ENCODE data around the gene PEX11G.

The PEX11G gene

DNA sequence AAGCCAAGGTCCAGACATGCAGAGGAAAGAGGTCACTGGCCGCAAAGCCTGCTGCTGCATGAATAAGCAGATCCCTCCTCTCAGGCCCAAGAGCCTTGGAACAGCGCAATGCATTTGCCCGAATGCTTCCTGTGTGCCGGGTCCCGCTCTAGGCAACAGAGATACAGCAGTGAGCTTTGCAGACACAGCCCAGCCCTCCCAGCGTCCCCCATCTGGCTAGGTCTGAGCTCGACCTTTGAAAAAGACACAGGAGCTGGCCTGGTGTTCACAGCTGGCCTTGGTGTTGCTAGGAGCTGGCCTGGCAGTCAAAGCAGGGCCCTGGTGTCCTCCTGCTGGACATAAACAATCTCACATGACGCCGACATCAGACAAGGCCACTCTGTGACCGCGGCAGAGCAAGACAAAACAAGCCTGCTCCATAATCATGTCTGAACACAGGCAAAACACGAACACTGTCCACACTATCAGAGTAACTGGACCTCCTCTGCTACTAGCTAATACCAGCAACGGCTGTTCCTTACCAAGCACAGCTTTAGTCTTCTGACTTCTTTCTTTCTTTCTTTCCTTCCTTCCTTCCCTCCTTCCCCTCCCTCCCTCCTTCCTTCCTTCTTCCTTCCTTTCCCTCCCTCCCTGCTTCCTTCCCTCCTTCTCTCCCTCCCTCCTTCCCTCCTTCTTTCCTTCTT lies 5.7 kb upstream of the PEX11G start:
- DNase-seq (ENCODE audit: low read depth) = no peak

DNA sequence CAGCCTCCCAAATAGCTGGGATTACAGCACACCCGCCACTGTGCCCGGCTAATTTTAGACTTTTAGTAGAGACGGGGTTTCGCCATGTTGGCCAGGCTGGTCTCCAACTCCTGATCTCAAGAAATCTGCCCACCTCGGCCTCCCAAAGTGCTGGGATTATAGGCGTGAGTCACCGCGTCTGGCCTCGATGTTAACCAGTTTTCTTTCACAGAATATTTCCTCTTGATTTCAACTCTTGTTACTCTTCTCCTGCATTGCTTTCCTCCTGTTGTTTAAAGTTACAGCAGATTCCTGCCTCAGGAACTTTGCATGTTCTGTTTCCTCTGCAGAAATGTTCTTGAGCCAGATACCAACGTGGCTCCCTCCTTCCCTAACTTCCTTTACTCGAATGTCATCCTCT lies 3.7 kb upstream of the PEX11G start:
- DNase-seq (ENCODE audit: low read depth) = no peak

DNA sequence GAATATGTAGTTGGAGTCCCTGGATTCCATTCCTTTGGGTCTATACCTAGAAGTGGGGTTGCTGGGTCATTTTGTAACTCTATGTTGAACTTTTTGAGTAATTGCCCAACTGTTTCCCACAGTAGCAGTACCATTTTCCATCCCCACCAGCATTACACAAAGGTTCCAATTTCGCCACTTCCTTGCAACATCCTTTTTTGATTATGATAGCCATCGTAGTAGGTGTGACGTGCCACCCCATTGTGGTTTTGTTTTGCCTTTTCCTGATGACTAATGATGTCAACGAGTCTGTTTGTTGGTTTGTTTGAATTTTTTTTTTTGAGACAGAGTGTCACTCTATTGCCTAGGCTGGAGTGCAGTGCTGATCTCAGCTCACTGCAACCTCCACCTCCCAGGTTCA lies 3.3 kb upstream of the PEX11G start:
- no peak for DNase-seq (ENCODE audit: low read depth)

DNA sequence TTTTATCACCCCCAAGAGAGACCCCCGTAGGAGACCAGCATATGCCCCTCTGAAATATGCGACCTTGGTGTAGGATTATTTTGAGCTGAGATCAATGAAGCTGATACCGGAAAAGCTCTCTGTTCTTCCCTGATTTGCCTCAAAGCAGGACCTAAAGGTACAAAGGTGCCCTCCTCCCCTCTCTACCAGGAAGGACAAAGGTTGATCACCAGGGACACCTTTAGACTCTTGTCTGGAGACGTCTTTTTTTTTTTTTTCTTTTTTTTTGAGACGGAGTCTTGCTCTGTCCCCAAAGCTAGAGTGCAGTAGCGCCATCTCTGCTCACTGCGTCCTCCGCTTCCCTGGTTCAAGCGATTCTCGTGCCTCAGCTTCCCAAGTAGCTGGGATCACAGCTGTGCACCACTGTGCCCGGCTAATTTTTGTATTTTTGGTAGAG lies 792 bp upstream of the PEX11G start:
- DNase-seq (ENCODE audit: low read depth) = no peak

DNA sequence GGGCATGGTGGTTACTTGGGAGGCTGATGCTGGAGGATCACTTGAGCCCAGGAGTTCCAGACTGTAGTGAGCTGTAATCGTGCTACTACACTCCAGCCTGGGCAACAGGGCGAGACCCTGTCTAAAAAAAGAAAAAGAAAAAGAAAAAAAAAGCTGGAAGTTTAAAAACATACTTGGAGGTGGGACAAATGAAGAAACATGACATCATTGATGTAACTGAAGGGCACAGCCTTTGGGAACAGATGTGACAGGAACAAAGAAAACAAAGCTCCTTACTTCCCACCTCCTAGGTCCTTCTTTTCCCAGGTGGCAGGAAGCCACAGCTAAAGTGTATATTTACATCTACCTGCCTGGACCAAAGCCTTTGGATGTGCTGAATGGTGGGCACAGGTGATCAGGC lies 1.9 kb downstream of the PEX11G start:
- DNase-seq (ENCODE audit: low read depth) = no peak

DNA sequence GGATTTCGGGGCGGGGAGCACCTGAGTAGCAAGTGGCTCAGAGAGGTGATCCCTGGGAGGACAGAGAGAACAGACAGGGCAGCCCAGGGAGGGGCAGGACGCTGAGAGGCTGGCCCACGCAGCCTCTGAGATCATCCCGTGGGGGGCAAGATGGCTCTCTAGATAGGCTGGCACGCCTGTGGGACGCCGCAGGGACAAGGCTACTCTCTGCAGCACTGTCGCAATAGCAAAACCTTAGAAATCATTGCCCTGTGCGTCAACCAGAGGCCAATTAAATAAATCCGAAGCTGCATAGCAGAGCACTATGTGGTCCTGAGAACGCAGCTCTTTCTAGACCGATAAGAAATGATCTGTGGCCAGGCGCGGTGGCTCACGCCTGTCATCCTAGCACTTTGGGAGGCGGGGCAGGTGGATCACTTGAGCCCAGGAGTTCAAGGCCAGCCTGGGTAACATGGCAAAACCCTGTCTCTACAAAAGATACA lies 5.1 kb downstream of the PEX11G start:
- no peak for DNase-seq (ENCODE audit: low read depth)

DNA sequence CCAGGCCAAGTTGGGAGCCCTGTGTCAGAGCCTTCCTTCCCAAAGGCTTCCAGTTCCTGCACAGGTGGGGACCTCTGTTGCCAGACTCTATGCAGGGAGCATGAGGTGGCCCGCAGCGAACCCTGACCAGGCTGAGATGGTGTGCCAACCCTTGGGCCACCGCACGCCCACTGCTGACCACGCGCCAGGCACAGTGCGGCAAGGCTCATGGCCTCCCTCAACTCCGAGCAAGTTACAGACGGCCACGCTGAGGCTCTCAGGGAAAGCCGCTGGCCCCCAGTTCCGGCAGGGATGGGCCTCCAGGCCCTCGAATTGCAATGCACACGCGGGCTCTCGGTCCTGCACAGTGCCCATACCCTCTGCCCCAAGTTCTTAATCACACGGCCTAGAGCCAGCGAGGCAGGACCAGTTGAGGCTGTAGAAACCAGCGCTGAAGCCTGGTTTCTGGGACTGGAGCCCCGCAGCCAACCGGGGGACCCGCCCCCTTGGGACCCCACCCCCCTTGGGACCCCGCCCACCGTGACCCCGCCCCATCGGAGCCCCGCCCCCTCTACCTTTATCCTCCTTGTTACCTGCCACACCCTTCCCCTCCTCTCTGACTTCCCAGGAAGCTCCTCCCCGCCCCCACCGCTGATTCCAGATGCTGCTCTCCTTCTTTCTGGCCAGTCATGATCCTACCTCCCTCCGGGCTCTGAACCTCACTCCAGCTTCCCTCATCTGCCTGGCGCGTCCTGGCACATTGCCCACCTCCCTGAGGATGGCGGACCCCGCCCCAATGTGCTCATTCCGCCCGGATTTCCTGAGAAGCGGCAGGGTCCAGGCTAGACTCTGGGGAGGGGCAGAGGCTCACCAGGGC lies 6.0 kb downstream of the PEX11G start:
- DNase-seq (ENCODE audit: low read depth) = no peak

DNA sequence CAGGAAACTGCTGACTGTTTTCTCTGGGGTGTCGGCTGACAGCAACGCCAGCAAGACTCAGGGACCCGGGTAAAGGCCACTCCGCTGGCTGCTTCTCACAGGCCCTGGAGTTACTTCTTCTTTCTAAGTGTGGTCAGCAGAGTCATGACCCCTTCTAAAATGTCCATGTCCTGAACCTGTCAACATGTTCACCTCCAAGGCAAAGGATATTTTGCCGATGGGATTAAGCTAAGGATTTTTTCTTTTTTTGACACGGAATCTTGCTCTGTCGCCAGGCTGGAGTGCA lies 7.9 kb downstream of the PEX11G start:
- DNase-seq (ENCODE audit: low read depth) = no peak

DNA sequence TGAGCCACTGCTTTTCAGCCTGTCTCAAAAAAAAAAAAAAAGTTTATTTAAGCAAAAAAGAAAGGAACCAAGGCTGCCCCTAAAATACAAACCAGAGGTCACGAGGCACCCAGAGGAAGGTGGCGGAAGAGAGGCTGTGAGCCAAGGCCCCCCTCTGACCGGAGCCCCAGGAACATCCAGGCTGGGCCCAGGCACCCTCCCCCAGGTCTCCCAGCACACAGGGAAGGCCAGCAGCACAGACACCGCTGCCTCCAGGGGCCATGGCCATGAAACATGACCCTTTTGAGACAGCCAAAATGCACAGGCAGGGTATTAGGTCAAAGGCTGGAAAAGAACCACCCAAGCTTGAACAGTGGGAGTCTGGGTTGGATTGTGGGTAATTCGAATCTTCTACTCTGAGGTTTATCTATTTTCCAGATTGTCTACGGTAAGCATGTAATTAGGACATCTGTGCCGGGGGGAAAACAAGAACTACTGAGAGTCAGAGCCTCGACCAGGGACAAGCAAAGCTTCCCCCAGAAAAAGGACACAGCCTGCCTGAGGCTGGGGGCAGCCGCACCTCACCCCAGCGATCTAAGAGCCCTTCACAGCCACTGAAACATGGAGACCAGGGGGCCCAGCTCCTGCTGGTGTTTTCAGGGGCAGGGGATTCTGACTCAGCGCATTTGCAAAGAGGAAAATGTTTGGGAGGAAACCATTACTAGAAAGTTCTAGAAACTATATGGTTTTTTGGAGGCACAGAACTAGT lies 8.4 kb downstream of the PEX11G start:
- no peak for DNase-seq (ENCODE audit: low read depth)

DNA sequence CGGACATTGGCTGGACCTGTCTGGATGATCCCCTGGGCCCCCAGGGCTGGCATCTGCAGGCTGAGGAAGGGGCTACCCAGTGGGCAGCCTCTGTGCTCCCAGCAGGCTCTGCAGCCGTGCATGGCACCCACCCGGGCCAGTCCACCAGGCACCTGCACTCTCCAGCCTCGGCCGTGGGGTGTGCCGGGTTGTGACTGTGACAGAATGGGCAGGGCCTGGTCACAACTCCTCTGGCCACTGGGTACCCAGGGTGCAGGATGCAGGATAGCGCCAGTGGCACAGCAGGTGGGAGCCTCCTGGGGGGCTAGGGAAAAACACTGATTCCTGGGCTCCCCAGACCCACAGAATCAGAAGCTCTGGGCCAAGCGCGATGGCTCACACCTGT lies 10.0 kb downstream of the PEX11G start:
- DNase-seq (ENCODE audit: low read depth) = no peak

DNA sequence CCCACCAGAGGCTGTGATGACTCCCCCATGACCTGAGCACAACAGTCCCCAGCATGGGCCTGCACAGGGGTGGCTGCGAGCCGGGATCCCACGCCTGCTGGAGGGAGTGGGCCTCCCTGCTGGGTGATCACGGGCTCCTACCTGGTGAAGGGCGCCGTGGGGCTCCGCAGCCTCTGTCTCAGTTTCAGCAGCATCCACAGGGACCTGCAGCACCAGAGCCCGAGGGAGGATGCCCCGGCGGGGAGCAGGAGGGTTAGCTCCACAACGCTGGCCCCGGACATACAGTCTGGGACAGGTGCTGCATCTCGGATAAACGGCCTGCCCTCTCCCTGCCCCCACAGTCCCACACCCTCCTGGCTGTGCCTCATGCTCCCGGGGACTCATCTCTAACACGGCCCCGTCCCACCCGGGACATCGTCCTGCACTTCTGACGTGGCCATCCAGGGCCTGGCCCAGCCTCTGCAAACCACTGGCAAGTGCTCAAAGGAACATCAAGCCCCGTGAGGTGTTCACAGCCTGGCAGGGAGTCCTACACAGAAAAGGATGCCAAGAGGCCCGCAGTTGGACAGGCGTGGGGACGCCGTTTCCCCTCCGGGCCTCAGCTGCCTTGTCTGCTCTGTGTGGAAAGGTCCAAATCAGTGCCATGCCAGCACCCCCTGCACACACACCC lies 10.5 kb downstream of the PEX11G start:
- DNase-seq (ENCODE audit: low read depth) = no peak

DNA sequence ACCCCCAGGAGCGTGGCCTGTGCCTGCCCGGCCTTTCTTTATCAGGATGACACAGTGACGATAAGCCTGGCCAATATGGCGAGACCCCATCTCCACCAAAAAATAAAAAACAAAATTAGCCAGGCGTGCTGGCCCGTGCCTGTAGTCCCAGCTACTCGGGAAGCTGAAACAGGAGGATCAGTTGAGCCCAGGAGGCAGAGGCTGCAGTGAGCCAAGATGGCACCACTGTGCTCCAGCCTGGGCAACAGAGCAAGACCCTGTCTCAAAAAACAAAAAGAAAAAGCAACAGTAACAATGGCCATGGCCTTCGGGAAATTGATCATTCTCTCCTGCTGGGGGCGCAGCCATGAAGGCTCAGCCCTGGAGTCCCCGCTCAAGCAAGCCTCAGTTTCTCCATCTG lies 11.1 kb downstream of the PEX11G start:
- no peak for DNase-seq (ENCODE audit: low read depth)

DNA sequence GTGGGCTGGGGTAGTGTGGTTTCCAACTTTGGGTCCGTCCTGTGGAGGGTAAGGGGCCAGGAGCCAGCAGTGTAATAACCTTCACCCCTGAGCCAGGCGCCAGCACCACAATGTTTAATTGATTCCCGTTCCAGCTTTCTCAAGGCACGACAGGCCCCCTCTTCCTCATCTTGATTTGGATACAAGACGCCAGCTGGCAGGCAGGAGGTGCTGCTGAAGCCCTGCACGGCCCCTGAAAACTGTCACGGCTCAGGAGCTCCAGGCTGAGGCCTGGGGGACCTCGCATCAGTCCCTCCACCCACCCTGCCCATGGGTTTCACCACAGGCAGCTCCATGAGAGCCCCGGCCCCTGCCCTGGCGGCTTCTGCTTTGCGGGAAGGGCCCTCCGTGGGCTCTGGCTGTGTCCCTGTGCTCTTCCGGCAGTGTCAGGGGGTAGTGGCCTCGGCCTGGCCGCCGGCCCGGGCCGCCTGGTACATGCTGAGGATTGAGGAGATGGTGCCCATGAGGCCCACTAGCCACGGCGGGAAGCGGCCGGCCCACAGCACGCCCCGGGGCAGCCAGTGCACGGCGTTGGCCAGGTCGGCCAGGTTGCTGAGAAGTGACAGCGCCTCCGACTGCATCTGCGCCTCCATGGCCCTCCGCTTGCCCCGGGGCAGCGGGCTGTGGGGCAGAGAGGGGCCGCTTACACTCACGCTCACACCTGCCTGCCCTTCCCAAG lies 11.9 kb downstream of the PEX11G start:
- DNase-seq (ENCODE audit: low read depth) = no peak

DNA sequence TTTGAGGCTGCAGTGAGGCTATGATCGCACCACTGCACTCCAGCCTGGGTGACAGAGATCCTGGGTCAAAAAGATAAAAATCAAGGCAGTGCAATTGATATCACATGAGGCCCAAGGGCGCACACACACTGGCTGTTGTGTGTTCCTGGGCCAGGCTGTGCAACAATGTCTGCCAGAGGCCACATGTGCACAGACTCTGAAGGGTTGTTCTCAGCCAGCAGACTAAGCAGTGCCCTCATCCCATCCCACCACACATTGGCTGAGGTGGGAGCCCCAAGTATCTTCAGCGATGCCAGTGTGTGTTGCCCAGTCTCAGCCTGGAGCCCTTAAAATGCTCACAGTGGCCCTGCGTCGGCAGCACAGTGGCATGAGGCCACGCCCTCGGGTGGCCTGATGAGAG lies 12.6 kb downstream of the PEX11G start:
- DNase-seq (ENCODE audit: low read depth) = no peak

DNA sequence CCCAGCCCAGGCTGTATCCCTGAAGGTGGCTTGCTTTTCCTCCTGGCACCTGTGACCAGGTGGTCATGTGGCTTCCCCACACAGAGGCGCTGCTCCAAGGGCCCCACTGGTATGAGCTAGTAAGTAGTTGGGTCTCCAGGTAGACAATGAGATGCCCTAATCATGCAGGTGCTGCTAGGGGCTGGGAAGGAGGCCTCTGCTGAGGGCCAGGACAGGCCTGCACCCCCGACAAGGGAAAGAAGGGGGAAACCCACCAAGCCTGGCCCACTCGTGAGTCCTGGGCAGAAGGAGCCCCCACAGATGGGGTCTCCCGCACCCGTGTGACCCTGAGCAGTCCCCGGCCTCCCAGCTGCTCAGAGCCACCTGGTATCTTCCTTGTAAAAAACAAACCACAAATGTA lies 13.2 kb downstream of the PEX11G start:
- DNase-seq (ENCODE audit: low read depth) = no peak

DNA sequence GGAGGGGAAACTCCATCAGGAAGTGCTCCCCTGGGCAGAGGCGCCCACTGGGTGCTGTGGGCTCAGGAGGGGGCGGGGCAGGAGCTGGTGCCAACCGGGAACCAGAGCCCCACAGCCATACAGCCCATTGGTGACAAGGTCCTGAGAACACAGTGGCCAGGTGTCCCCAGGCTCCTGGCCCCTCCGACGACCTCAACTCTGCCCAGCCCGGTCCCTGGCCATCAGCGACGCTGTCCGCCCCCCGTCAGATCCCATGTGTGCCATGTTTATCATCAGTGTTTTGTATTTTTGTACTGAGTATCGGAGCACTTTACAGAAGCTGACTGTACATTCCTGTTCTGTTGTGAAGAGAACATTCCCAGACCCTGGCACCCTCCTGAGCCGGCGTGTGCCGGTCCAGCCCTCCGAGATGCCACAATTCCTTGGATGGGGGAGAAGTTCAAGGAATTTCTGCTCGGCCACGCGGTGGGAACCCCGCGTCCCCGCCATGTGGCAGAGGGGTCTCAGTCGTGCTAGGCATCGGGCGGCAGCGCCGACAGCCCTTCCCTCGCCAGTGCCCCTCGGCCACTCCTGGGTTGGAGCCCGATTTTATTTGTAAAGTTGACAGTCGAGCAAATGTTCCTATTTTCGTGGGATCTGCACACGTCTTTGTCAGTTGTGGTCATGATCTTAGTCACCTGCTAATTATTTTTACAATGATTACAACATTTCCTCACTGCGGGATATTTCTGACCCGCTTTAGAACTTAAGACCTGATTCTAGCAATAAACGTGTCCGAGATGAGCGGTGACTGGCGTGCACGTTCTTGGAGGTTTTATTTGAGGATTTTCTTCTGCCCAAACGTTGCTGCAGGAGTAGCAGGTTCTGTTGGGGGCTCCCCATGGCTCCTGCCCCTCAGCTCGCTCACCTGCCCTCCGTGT lies 16.9 kb downstream of the PEX11G start:
- peak; percentile 10 for DNase-seq (ENCODE audit: low read depth)

DNA sequence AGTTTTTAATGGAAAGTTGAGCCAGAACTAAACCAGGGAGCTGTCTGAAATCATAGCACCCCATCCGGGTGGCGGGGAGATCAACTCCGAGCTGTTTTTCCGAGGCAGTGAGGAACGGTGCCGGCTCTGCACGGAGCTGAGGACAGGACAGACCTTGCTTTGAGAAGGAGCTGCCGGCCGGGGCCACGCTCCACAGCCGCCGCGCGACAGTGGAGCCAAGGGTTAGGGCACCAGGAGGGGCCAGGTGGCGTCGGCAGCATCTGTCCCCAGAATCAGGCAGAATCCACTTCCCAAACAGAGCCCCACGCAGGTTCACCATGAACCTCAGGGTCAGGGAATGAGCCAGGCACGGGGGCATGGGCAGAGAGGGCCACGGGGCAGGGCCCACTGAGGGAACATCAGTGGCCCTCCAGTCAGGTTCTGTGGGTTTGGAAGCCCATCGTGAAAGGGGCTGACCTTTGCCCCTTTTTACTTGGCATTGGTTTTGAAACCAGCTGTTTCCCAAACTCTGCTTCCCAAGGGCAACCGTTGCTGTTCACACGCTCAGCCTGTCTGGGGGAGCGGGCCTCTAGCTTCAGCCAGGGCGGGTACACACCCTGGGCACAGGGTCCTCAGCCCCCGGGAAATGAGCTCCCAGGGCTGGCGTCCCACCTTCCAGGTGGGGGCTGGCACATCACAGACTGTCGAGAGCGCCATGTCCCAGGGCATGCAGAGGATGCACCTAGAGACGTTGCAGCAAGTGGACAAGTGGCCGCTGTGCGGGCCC lies 18.1 kb downstream of the PEX11G start:
- DNase-seq (ENCODE audit: low read depth) = no peak

DNA sequence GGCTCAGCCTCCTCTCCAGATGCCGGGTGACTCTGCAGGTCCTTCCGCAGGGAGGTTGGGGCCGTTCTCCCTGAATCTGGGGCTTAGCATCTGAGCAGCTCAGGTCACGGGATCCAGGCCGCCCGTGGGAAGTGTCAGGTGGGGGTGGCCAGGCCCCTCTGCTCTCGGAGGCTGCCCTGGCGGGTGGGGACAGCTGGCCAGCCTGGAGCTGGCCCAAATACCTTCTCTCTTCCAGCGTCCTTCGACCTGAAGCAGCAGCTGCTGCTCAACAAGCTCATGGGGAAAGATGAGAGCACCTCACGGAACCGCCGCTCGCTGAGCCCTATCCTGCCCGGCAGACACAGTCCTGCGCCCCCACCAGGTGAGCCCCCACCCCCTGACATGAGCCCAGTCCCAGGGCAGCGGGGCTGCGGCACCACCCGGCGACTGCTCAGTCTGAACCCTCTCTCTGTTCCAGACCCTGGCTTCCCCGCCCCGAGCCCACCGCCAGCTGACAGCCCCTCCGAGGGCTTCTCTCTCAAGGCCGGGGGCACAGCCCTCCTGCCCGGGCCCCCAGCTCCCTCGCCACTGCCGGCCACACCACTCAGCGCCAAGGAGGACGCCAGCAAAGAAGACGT lies 19.1 kb downstream of the PEX11G start:
- no peak for DNase-seq (ENCODE audit: low read depth)

DNA sequence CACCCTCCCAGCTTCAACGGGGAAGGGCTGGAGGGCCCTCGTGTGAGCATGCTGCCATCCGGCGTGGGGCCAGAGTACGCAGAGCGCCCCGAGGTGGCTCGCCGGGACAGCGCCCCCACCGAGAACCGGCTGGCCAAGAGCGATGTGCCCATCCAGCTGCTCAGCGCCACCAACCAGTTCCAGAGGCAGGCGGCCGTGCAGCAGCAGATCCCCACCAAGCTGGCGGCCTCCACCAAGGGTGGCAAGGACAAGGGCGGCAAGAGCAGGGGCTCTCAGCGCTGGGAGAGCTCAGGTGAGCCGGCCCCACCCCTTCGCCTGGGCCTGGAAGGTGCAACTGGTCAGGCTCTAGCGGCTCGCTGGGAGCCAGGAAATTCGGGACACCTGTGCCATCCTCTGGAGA lies 20.0 kb downstream of the PEX11G start:
- DNase-seq (ENCODE audit: low read depth) = no peak
